Measurements from ENCODE around the gene AGPAT3.
"Not testable (repeated sequence)": the region's sequence is repeated elsewhere in the genome, so short reads cannot be mapped to it uniquely, and the experiment has no call there.

Gene AGPAT3

GRCh38 chr21:43836616-43837015, 28.4 kb upstream of the AGPAT3 start:
- Histone ChIP-seq H3K36me3 (ENCODE audit: control insufficient read depth, insufficient read depth, low read length) (no peaks in the 10 kb centered on the region), H3K79me1 (ENCODE audit: low read length) (no peaks in the 10 kb centered on the region), H3K4ac (ENCODE audit: low read depth, low read length) (no peak overlapping the region), H2BK15ac (replicated peaks; ENCODE audit: low read depth) (no peak overlapping the region), H2AK5ac (ENCODE audit: low read length) (no peak overlapping the region), H4K5ac (ENCODE audit: low read length) (no peak overlapping the region), H2BK120ac (ENCODE audit: low read depth, low read length) (no peak overlapping the region), H3K79me2 (ENCODE audit: control insufficient read depth, insufficient read depth, low read length) (no peaks in the 10 kb centered on the region), H3K4me2 (ENCODE audit: low read length) (no peak overlapping the region), H4K8ac (ENCODE audit: low read depth, low read length) (no peak overlapping the region), H3K9ac (ENCODE audit: low read length) (no peak overlapping the region), H3K4me1 (ENCODE audit: control insufficient read depth, low read depth, low read length) (no peaks in the 10 kb centered on the region), H3K27ac (ENCODE audit: low read depth, low read length) (no peak overlapping the region), H2BK5ac (ENCODE audit: low read length) (no peak overlapping the region), H3K4me3 (ENCODE audit: low read length) (no peak overlapping the region), H3K27me3 (ENCODE audit: insufficient read depth, low read length, poor library complexity) (no peaks in the 10 kb centered on the region), H3K23ac (ENCODE audit: low read length) (no peak overlapping the region), H3K18ac (ENCODE audit: low read length) (no peak overlapping the region), H3K56ac (ENCODE audit: low read length) (no peak overlapping the region)
- no CpG with 5 or more reads among the region's 6 CpGs for WGBS (ENCODE audit: extremely low coverage, insufficient coverage, low lambda C conversion rate)
- no peak for DNase-seq

GRCh38 chr21:43840259-43840658, 24.8 kb upstream of the AGPAT3 start:
- no peak overlapping the region for H3K18ac ChIP-seq (ENCODE audit: low read length)
- no peaks in the 10 kb centered on the region for H3K4me1 ChIP-seq (ENCODE audit: control insufficient read depth, low read depth, low read length)
- no peaks in the 10 kb centered on the region for H3K79me1 ChIP-seq (ENCODE audit: low read length)
- DNase-seq = no peak
- no peaks in the 10 kb centered on the region for H3K36me3 ChIP-seq (ENCODE audit: control insufficient read depth, insufficient read depth, low read length)
- no peak overlapping the region for H3K9ac ChIP-seq (ENCODE audit: low read length)
- H3K56ac ChIP-seq (ENCODE audit: low read length) = no peak overlapping the region
- no peak overlapping the region for H4K8ac ChIP-seq (ENCODE audit: low read depth, low read length)
- H2BK5ac ChIP-seq (ENCODE audit: low read length) = no peak overlapping the region
- no CpG with 5 or more reads among the region's 3 CpGs for WGBS (ENCODE audit: extremely low coverage, insufficient coverage, low lambda C conversion rate)
- no peak overlapping the region for H3K27ac ChIP-seq (ENCODE audit: low read depth, low read length)
- H3K4ac ChIP-seq (ENCODE audit: low read depth, low read length) = no peak overlapping the region
- no peak overlapping the region for H3K4me2 ChIP-seq (ENCODE audit: low read length)
- H3K79me2 ChIP-seq (ENCODE audit: control insufficient read depth, insufficient read depth, low read length) = no peaks in the 10 kb centered on the region
- H2BK15ac ChIP-seq (replicated peaks; ENCODE audit: low read depth) = no peak overlapping the region
- H3K27me3 ChIP-seq (ENCODE audit: insufficient read depth, low read length, poor library complexity) = no peaks in the 10 kb centered on the region
- no peak overlapping the region for H2BK120ac ChIP-seq (ENCODE audit: low read depth, low read length)
- H3K4me3 ChIP-seq (ENCODE audit: low read length) = no peak overlapping the region
- H2AK5ac ChIP-seq (ENCODE audit: low read length) = no peak overlapping the region
- H3K23ac ChIP-seq (ENCODE audit: low read length) = no peak overlapping the region
- H4K5ac ChIP-seq (ENCODE audit: low read length) = no peak overlapping the region

GRCh38 chr21:43842742-43843141, 22.3 kb upstream of the AGPAT3 start:
- no peak overlapping the region for H3K4me3 ChIP-seq (ENCODE audit: low read length)
- DNase-seq = no peak
- no peak overlapping the region for H2AK5ac ChIP-seq (ENCODE audit: low read length)
- no peak overlapping the region for H3K23ac ChIP-seq (ENCODE audit: low read length)
- H3K56ac ChIP-seq (ENCODE audit: low read length) = no peak overlapping the region
- no peaks in the 10 kb centered on the region for H3K79me1 ChIP-seq (ENCODE audit: low read length)
- no peaks in the 10 kb centered on the region for H3K79me2 ChIP-seq (ENCODE audit: control insufficient read depth, insufficient read depth, low read length)
- no CpG with 5 or more reads among the region's 2 CpGs for WGBS (ENCODE audit: extremely low coverage, insufficient coverage, low lambda C conversion rate)
- H3K9ac ChIP-seq (ENCODE audit: low read length) = no peak overlapping the region
- H2BK15ac ChIP-seq (replicated peaks; ENCODE audit: low read depth) = no peak overlapping the region
- H2BK120ac ChIP-seq (ENCODE audit: low read depth, low read length) = no peak overlapping the region
- H3K4me1 ChIP-seq (ENCODE audit: control insufficient read depth, low read depth, low read length) = no peaks in the 10 kb centered on the region
- H3K27me3 ChIP-seq (ENCODE audit: insufficient read depth, low read length, poor library complexity) = no peaks in the 10 kb centered on the region
- H2BK5ac ChIP-seq (ENCODE audit: low read length) = no peak overlapping the region
- no peak overlapping the region for H3K4ac ChIP-seq (ENCODE audit: low read depth, low read length)
- no peaks in the 10 kb centered on the region for H3K36me3 ChIP-seq (ENCODE audit: control insufficient read depth, insufficient read depth, low read length)
- H3K4me2 ChIP-seq (ENCODE audit: low read length) = no peak overlapping the region
- no peak overlapping the region for H3K18ac ChIP-seq (ENCODE audit: low read length)
- no peak overlapping the region for H3K27ac ChIP-seq (ENCODE audit: low read depth, low read length)
- no peak overlapping the region for H4K8ac ChIP-seq (ENCODE audit: low read depth, low read length)
- no peak overlapping the region for H4K5ac ChIP-seq (ENCODE audit: low read length)

GRCh38 chr21:43844906-43845305, 20.1 kb upstream of the AGPAT3 start:
- not testable (repeated sequence) for H3K27ac ChIP-seq (ENCODE audit: low read depth, low read length); H3K56ac ChIP-seq (ENCODE audit: low read length); H3K4me2 ChIP-seq (ENCODE audit: low read length); H3K18ac ChIP-seq (ENCODE audit: low read length); H3K36me3 ChIP-seq (ENCODE audit: control insufficient read depth, insufficient read depth, low read length); H3K4ac ChIP-seq (ENCODE audit: low read depth, low read length); H3K4me1 ChIP-seq (ENCODE audit: control insufficient read depth, low read depth, low read length); H3K4me3 ChIP-seq (ENCODE audit: low read length); H3K27me3 ChIP-seq (ENCODE audit: insufficient read depth, low read length, poor library complexity); H2AK5ac ChIP-seq (ENCODE audit: low read length); H3K9ac ChIP-seq (ENCODE audit: low read length); H3K79me1 ChIP-seq (ENCODE audit: low read length); H2BK120ac ChIP-seq (ENCODE audit: low read depth, low read length); H4K8ac ChIP-seq (ENCODE audit: low read depth, low read length); H4K5ac ChIP-seq (ENCODE audit: low read length); H2BK5ac ChIP-seq (ENCODE audit: low read length); H3K79me2 ChIP-seq (ENCODE audit: control insufficient read depth, insufficient read depth, low read length); H3K23ac ChIP-seq (ENCODE audit: low read length); H2BK15ac ChIP-seq (replicated peaks; ENCODE audit: low read depth)
- no CpG with 5 or more reads among the region's 5 CpGs for WGBS (ENCODE audit: extremely low coverage, insufficient coverage, low lambda C conversion rate)
- DNase-seq = peak; percentile 48

GRCh38 chr21:43845386-43845785, 19.6 kb upstream of the AGPAT3 start:
- Histone ChIP-seq H3K79me2 (ENCODE audit: control insufficient read depth, insufficient read depth, low read length) (no peaks in the 10 kb centered on the region), H3K27ac (ENCODE audit: low read depth, low read length) (no peak overlapping the region), H3K23ac (ENCODE audit: low read length) (no peak overlapping the region), H3K27me3 (ENCODE audit: insufficient read depth, low read length, poor library complexity) (no peaks in the 10 kb centered on the region), H2BK120ac (ENCODE audit: low read depth, low read length) (no peak overlapping the region), H2BK15ac (replicated peaks; ENCODE audit: low read depth) (no peak overlapping the region), H3K4ac (ENCODE audit: low read depth, low read length) (no peak overlapping the region), H3K56ac (ENCODE audit: low read length) (peak overlapping the region; percentile 10), H3K9ac (ENCODE audit: low read length) (no peak overlapping the region), H4K5ac (ENCODE audit: low read length) (no peak overlapping the region), H3K36me3 (ENCODE audit: control insufficient read depth, insufficient read depth, low read length) (no peaks in the 10 kb centered on the region), H3K4me2 (ENCODE audit: low read length) (no peak overlapping the region), H4K8ac (ENCODE audit: low read depth, low read length) (no peak overlapping the region), H3K18ac (ENCODE audit: low read length) (no peak overlapping the region), H3K79me1 (ENCODE audit: low read length) (no peaks in the 10 kb centered on the region), H3K4me3 (ENCODE audit: low read length) (no peak overlapping the region), H2BK5ac (ENCODE audit: low read length) (no peak overlapping the region), H2AK5ac (ENCODE audit: low read length) (no peak overlapping the region), H3K4me1 (ENCODE audit: control insufficient read depth, low read depth, low read length) (no peaks in the 10 kb centered on the region)
- no peak for DNase-seq
- no CpG with 5 or more reads among the region's 13 CpGs for WGBS (ENCODE audit: extremely low coverage, insufficient coverage, low lambda C conversion rate)

GRCh38 chr21:43846430-43846829, 18.6 kb upstream of the AGPAT3 start:
- no peak overlapping the region for H2AK5ac ChIP-seq (ENCODE audit: low read length)
- no peak overlapping the region for H3K27ac ChIP-seq (ENCODE audit: low read depth, low read length)

More at GRCh38 chr21:43846430-43846829, 18.6 kb upstream of the AGPAT3 start:
- H3K23ac ChIP-seq (ENCODE audit: low read length) = no peak overlapping the region
- H4K5ac ChIP-seq (ENCODE audit: low read length) = no peak overlapping the region
- H3K4me1 ChIP-seq (ENCODE audit: control insufficient read depth, low read depth, low read length) = no peaks in the 10 kb centered on the region
- H3K27me3 ChIP-seq (ENCODE audit: insufficient read depth, low read length, poor library complexity) = no peaks in the 10 kb centered on the region
- no CpG with 5 or more reads among the region's 6 CpGs for WGBS (ENCODE audit: extremely low coverage, insufficient coverage, low lambda C conversion rate)
- no peaks in the 10 kb centered on the region for H3K79me1 ChIP-seq (ENCODE audit: low read length)
- no peak overlapping the region for H3K4me2 ChIP-seq (ENCODE audit: low read length)
- no peaks in the 10 kb centered on the region for H3K36me3 ChIP-seq (ENCODE audit: control insufficient read depth, insufficient read depth, low read length)
- no peak overlapping the region for H2BK5ac ChIP-seq (ENCODE audit: low read length)
- no peaks in the 10 kb centered on the region for H3K79me2 ChIP-seq (ENCODE audit: control insufficient read depth, insufficient read depth, low read length)
- H3K9ac ChIP-seq (ENCODE audit: low read length) = no peak overlapping the region
- H2BK120ac ChIP-seq (ENCODE audit: low read depth, low read length) = no peak overlapping the region
- H3K4me3 ChIP-seq (ENCODE audit: low read length) = no peak overlapping the region
- no peak overlapping the region for H3K56ac ChIP-seq (ENCODE audit: low read length)
- DNase-seq = no peak
- H4K8ac ChIP-seq (ENCODE audit: low read depth, low read length) = no peak overlapping the region
- no peak overlapping the region for H3K4ac ChIP-seq (ENCODE audit: low read depth, low read length)
- no peak overlapping the region for H3K18ac ChIP-seq (ENCODE audit: low read length)
- H2BK15ac ChIP-seq (replicated peaks; ENCODE audit: low read depth) = no peak overlapping the region

Measured in mesendoderm (in vitro differentiated cells).